HepG2 (cell line): ENCODE data around the gene CBX2. TPM values are rescaled to one million over a fixed set of nuclear protein-coding genes. Genes with fewer than 3 reads are reported as not detected.

Source experiments
- CHCHD3 ChIP-seq: sonication (generic); formaldehyde crosslinking; IDR thresholded peaks from 2 replicates; pipeline ENCODE4 v1.8.0; 2022; ENCODE audit warnings: mild to moderate bottlenecking, missing genetic modification reagents, moderate library complexity
- FOXC1 ChIP-seq: sonication (generic); formaldehyde crosslinking; IDR thresholded peaks from 2 replicates; pipeline ENCODE4 v1.8.0; 2022; ENCODE audit warnings: mild to moderate bottlenecking, missing genetic modification reagents, borderline replicate concordance
- FOXO1 ChIP-seq: sonication (generic); formaldehyde crosslinking; IDR thresholded peaks from 2 replicates; pipeline ENCODE4 v1.4.0; 2020; ENCODE audit warnings: missing genetic modification reagents
- FOXP1 ChIP-seq, 2 experiments: fragments of 450-650 bp in 1 of 2; IDR thresholded peaks; 2 replicates each; pipeline ENCODE4 v1.6.1; 2017 to 2018; ENCODE audit warnings: antibody characterized with exemption in 1 of 2
- MAFF ChIP-seq: IDR thresholded peaks from 2 replicates; pipeline ENCODE4 v1.6.1; 2011; ENCODE audit warnings: low read depth, low read length, improper control_type of control experiment
- NKX3-1 ChIP-seq: sonication (generic); formaldehyde crosslinking; IDR thresholded peaks from 2 replicates; pipeline ENCODE4 v1.5.0; 2020; ENCODE audit warnings: missing genetic modification reagents
- PHF8 ChIP-seq: sonication (generic); formaldehyde crosslinking; IDR thresholded peaks from 2 replicates; pipeline ENCODE4 v1.5.0; 2020; ENCODE audit warnings: missing genetic modification reagents
- PRMT3 ChIP-seq: sonication (generic); formaldehyde crosslinking; IDR thresholded peaks from 2 replicates; pipeline ENCODE4 v1.8.1; 2022; ENCODE audit warnings: low read depth, mild to moderate bottlenecking, moderate library complexity, missing genetic modification reagents, borderline replicate concordance
- TAF15 ChIP-seq: fragments of 200-400 bp; formaldehyde crosslinking; IDR thresholded peaks from one replicate; pipeline ENCODE4 v1.6.1; 2018; ENCODE audit warnings: mild to moderate bottlenecking, low read depth, low read length; ENCODE audit not compliant: poor library complexity, severe bottlenecking
- TEAD3 ChIP-seq: optimal IDR thresholded peaks from 2 replicates; pipeline ENCODE3; 2016; ENCODE audit warnings: borderline replicate concordance
- YEATS4 ChIP-seq: sonication (generic); formaldehyde crosslinking; IDR thresholded peaks from 2 replicates; pipeline ENCODE4 v1.4.0; 2020; ENCODE audit warnings: missing genetic modification reagents, borderline replicate concordance
- ZNF326 ChIP-seq: sonication (generic); formaldehyde crosslinking; IDR thresholded peaks from 2 replicates; pipeline ENCODE4 v1.4.0; 2020; ENCODE audit warnings: missing genetic modification reagents, borderline replicate concordance
- ZNF557 ChIP-seq: sonication (generic); formaldehyde crosslinking; IDR thresholded peaks from 2 replicates; pipeline ENCODE4 v1.4.0; 2020; ENCODE audit warnings: missing genetic modification reagents
- ZNF670 ChIP-seq: sonication (generic); formaldehyde crosslinking; IDR thresholded peaks from 2 replicates; pipeline ENCODE4 v1.8.0; 2022; ENCODE audit warnings: mild to moderate bottlenecking, missing genetic modification reagents, borderline replicate concordance
- ZNF709 ChIP-seq: sonication (generic); formaldehyde crosslinking; IDR thresholded peaks from 2 replicates; pipeline ENCODE4 v1.5.0; 2020; ENCODE audit warnings: mild to moderate bottlenecking, missing genetic modification reagents
- polyA plus RNA-seq, 8 experiments: library from polyadenylated mRNA; depleted of rRNA in 3 of 8; stranded (reverse) in 7 of 8; unstranded in 1 of 8; fragments of >200 nt; fragmentation: Illumina TruSeq in 4 of 8; extraction: Trizol in 4 of 8; gene quantifications; 2 replicates each; pipeline versions ENCODE4 v1.2.1 to v1.2.3, GENCODE V29; 2011 to 2016; ENCODE audit warnings: low read depth in 4 of 8, missing spikeins in 1 of 8, mixed read lengths in 1 of 8; ENCODE audit not compliant: insufficient read depth in 1 of 8
- total RNA-seq, 5 experiments: library from RNA; depleted of rRNA; stranded (reverse); fragments of >200 nt; fragmentation: Illumina TruSeq; extraction: Trizol; gene quantifications; 2 replicates each; pipeline ENCODE4 v1.2.3, GENCODE V29; 2016; ENCODE audit warnings: low read depth in 1 of 5
- TF ChIP-seq, protein P1 (sequence below): IDR thresholded peaks from 2 replicates; pipeline ENCODE4 v1.6.1; 2016; ENCODE audit warnings: low read depth, borderline replicate concordance
- TF ChIP-seq, protein P2 (sequence below): sonication (generic); formaldehyde crosslinking; IDR thresholded peaks from 2 replicates; pipeline ENCODE4 v1.4.0; 2020; ENCODE audit warnings: missing genetic modification reagents
- TF ChIP-seq, protein P3 (sequence below): sonication (generic); formaldehyde crosslinking; IDR thresholded peaks from 2 replicates; pipeline ENCODE4 v1.4.0; 2020; ENCODE audit warnings: mild to moderate bottlenecking, low read depth, missing genetic modification reagents
- TF ChIP-seq, protein P4 (sequence below): sonication (generic); formaldehyde crosslinking; IDR thresholded peaks from 2 replicates; pipeline ENCODE4 v1.8.1; 2023; ENCODE audit warnings: missing genetic modification reagents, inconsistent platforms, borderline replicate concordance
- TF ChIP-seq, protein P5 (sequence below): sonication (generic); formaldehyde crosslinking; IDR thresholded peaks from 2 replicates; pipeline ENCODE4 v1.9.0; 2021; ENCODE audit warnings: missing genetic modification reagents, mild to moderate bottlenecking, borderline replicate concordance
- TF ChIP-seq, protein P6 (sequence below): sonication (generic); formaldehyde crosslinking; IDR thresholded peaks from 2 replicates; pipeline ENCODE4 v1.8.0; 2022; ENCODE audit warnings: mild to moderate bottlenecking, missing genetic modification reagents, moderate library complexity

The CBX2 gene
- total and polyA plus RNA-seq, 2 of the 13 experiments (the other 11 are each of a cell fraction or from before 2014, with no cell fraction given): 14.5 to 31.1 TPM

DNA sequence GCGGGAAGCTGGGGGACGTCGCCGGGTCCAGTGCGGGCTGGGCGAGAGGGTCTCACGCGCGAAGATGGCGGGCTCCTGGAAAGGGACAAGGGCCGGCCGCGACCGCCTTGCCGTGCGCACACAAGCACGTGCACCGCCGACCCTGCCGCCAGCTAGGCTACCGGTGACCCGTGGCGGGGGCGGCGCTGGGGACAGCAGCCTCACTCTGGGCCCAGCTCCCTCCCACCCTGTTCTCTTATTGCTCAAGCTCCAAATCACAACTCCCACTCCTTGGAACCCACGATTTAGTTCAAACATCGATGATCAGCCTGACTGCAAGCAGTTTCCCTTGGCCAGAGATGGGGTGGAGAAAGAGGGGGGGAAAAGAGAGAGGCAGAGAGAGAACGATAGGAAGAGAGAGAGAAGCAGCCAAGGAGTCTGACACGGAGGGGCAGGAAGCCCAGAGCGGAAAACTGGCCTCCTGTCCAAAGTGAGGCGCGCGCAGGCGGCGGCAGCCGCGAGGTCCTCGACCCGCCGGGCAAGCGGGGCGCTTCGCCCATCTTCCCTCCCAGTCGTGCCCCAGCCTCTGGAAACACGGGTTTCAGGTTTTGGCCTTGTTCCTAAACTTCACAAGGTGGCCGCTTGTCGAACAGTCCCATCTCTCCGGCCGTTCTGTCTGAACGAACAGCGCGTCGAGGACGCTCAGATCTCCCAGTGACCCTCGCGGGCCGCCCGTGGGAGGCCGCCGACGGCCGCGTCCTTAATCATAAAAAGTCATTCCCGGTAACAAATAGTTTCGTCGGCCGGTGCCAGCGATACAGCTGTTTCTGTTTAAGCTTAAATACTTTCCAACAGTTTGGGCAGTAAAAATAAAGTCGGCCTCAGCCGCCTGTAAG is 20.6 kb downstream of the CBX2 start (continued):
- TF ChIP-seq MAFF (no peak), CHCHD3 (no peak), PRMT3 (no peak), FOXO1 (no peak), ZNF326 (no peak), FOXP1 (IDR thresholded peaks at IDR 0.05) (no peak), FOXP1 (CRISPR knock-in tag; IDR thresholded peaks at IDR 0.05) (no peak), PHF8 (CRISPR knock-in tag) (no peak), YEATS4 (CRISPR knock-in tag) (no peak), ZNF670 (CRISPR knock-in tag) (0 out of 2 replicates have a peak, but pooled peaks have one; percentile 22), FOXC1 (CRISPR knock-in tag) (no peak; the same call in 1 of the 2 replicates), ZNF709 (peak; percentile 67; the same call in 1 of the 2 replicates), ZNF557 (CRISPR knock-in tag) (no peak), TAF15 (no peak), TEAD3 (CRISPR knock-in tag) (no peak), NKX3-1 (peak; percentile 47; the same call in 1 of the 2 replicates)
- TF ChIP-seq, protein P1, sequence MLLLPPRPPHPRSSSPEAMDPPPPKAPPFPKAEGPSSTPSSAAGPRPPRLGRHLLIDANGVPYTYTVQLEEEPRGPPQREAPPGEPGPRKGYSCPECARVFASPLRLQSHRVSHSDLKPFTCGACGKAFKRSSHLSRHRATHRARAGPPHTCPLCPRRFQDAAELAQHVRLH: no peak
- TF ChIP-seq, protein P2, sequence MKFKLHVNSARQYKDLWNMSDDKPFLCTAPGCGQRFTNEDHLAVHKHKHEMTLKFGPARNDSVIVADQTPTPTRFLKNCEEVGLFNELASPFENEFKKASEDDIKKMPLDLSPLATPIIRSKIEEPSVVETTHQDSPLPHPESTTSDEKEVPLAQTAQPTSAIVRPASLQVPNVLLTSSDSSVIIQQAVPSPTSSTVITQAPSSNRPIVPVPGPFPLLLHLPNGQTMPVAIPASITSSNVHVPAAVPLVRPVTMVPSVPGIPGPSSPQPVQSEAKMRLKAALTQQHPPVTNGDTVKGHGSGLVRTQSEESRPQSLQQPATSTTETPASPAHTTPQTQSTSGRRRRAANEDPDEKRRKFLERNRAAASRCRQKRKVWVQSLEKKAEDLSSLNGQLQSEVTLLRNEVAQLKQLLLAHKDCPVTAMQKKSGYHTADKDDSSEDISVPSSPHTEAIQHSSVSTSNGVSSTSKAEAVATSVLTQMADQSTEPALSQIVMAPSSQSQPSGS: no peak
- TF ChIP-seq, protein P3, sequence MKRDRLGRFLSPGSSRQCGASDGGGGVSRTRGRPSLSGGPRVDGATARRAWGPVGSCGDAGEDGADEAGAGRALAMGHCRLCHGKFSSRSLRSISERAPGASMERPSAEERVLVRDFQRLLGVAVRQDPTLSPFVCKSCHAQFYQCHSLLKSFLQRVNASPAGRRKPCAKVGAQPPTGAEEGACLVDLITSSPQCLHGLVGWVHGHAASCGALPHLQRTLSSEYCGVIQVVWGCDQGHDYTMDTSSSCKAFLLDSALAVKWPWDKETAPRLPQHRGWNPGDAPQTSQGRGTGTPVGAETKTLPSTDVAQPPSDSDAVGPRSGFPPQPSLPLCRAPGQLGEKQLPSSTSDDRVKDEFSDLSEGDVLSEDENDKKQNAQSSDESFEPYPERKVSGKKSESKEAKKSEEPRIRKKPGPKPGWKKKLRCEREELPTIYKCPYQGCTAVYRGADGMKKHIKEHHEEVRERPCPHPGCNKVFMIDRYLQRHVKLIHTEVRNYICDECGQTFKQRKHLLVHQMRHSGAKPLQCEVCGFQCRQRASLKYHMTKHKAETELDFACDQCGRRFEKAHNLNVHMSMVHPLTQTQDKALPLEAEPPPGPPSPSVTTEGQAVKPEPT (CRISPR knock-in tag): no peak
- TF ChIP-seq, protein P4, sequence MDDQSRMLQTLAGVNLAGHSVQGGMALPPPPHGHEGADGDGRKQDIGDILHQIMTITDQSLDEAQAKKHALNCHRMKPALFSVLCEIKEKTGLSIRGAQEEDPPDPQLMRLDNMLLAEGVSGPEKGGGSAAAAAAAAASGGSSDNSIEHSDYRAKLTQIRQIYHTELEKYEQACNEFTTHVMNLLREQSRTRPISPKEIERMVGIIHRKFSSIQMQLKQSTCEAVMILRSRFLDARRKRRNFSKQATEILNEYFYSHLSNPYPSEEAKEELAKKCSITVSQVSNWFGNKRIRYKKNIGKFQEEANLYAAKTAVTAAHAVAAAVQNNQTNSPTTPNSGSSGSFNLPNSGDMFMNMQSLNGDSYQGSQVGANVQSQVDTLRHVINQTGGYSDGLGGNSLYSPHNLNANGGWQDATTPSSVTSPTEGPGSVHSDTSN (CRISPR knock-in tag): no peak
- TF ChIP-seq, protein P5, sequence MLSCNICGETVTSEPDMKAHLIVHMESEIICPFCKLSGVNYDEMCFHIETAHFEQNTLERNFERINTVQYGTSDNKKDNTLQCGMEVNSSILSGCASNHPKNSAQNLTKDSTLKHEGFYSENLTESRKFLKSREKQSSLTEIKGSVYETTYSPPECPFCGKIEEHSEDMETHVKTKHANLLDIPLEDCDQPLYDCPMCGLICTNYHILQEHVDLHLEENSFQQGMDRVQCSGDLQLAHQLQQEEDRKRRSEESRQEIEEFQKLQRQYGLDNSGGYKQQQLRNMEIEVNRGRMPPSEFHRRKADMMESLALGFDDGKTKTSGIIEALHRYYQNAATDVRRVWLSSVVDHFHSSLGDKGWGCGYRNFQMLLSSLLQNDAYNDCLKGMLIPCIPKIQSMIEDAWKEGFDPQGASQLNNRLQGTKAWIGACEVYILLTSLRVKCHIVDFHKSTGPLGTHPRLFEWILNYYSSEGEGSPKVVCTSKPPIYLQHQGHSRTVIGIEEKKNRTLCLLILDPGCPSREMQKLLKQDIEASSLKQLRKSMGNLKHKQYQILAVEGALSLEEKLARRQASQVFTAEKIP (CRISPR knock-in tag): no peak
- TF ChIP-seq, protein P6, sequence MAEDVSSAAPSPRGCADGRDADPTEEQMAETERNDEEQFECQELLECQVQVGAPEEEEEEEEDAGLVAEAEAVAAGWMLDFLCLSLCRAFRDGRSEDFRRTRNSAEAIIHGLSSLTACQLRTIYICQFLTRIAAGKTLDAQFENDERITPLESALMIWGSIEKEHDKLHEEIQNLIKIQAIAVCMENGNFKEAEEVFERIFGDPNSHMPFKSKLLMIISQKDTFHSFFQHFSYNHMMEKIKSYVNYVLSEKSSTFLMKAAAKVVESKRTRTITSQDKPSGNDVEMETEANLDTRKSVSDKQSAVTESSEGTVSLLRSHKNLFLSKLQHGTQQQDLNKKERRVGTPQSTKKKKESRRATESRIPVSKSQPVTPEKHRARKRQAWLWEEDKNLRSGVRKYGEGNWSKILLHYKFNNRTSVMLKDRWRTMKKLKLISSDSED (CRISPR knock-in tag): no peak
